Keratinocyte (primary cell): ENCODE results near the gene BCAS3. TPM values are rescaled to one million over a fixed set of nuclear protein-coding genes. Genes with fewer than 3 reads are reported as not detected.

ENCODE experiments used
- DNase-seq: peaks from one replicate; pipeline ENCODE4 v3.0.0-alpha.2; 2011; ENCODE audit warnings: low read depth, missing footprints, low spot score
- FAIRE-seq: peaks from 2 replicates; lab custom pipeline; 2011; peaks lifted over from hg19 to GRCh38; lab: Jason Lieb, UNC
- H2AFZ ChIP-seq: 2 replicates; pipeline ENCODE4 v1.6.0; 2012; ENCODE audit warnings: low read length, control low read depth, inconsistent platforms; ENCODE audit not compliant: control insufficient read depth
- H3K27ac ChIP-seq: 2 replicates; pipeline ENCODE4 v1.5.1; 2011; ENCODE audit warnings: low read length; ENCODE audit not compliant: control insufficient read depth, insufficient read depth
- H3K27me3 ChIP-seq: 3 replicates; pipeline ENCODE4 v1.6.0; 2011; ENCODE audit warnings: low read length; ENCODE audit not compliant: control insufficient read depth, insufficient read depth; ENCODE audit errors: extremely low read depth
- H3K36me3 ChIP-seq, 2 experiments: 2 replicates in 1 of 2; 3 replicates in 1 of 2; pipeline ENCODE4 v1.5.1; 2011; ENCODE audit warnings: low read length in 2 of 2, mild to moderate bottlenecking in 1 of 2; ENCODE audit not compliant: control insufficient read depth in 2 of 2, insufficient read depth in 2 of 2; ENCODE audit errors: extremely low read depth in 1 of 2
- H3K4me1 ChIP-seq: 3 replicates; pipeline ENCODE4 v1.5.1; 2011; ENCODE audit warnings: low read length; ENCODE audit not compliant: control insufficient read depth, insufficient read depth; ENCODE audit errors: extremely low read depth
- H3K4me2 ChIP-seq: 3 replicates; pipeline ENCODE4 v1.6.0; 2011; ENCODE audit warnings: low read depth, low read length; ENCODE audit not compliant: control insufficient read depth, insufficient read depth; ENCODE audit errors: extremely low read depth
- H3K4me3 ChIP-seq, 3 experiments: fragments of 200-600 bp in 1 of 3; sonication (generic) in 1 of 3; 2 replicates in 2 of 3; 3 replicates in 1 of 3; pipeline ENCODE4 v1.5.1; 2011 to 2016; ENCODE audit warnings: low read length in 3 of 3, mild to moderate bottlenecking in 3 of 3, control low read depth in 2 of 3, inconsistent platforms in 1 of 3, low read depth in 1 of 3, mixed read lengths in 1 of 3, mixed run types in 1 of 3, moderate library complexity in 1 of 3; ENCODE audit not compliant: control insufficient read depth in 2 of 3, insufficient read depth in 2 of 3; ENCODE audit errors: extremely low read depth in 1 of 3
- H3K79me2 ChIP-seq: 2 replicates; pipeline ENCODE4 v1.6.0; 2012; ENCODE audit warnings: low read length; ENCODE audit not compliant: control insufficient read depth, insufficient read depth
- H3K9ac ChIP-seq: 3 replicates; pipeline ENCODE4 v1.6.0; 2011; ENCODE audit warnings: low read length; ENCODE audit not compliant: control insufficient read depth, insufficient read depth; ENCODE audit errors: extremely low read depth
- H3K9me1 ChIP-seq: 3 replicates; pipeline ENCODE4 v1.6.0; 2011; ENCODE audit warnings: low read length; ENCODE audit not compliant: control insufficient read depth, insufficient read depth; ENCODE audit errors: extremely low read depth
- H3K9me3 ChIP-seq: 2 replicates; pipeline ENCODE4 v1.5.1; 2012; ENCODE audit warnings: low read depth, low read length; ENCODE audit not compliant: control insufficient read depth
- H4K20me1 ChIP-seq: 3 replicates; pipeline ENCODE4 v1.6.0; 2011; ENCODE audit warnings: low read length; ENCODE audit not compliant: control insufficient read depth, insufficient read depth; ENCODE audit errors: extremely low read depth
- CTCF ChIP-seq, 3 experiments: IDR thresholded peaks in 1 of 3; conservative IDR thresholded peaks in 1 of 3; optimal IDR thresholded peaks in 1 of 3; 2 replicates in 2 of 3; 3 replicates in 1 of 3; pipeline versions ENCODE3 to v1.5.1; 2011; ENCODE audit warnings: low read length in 3 of 3, mild to moderate bottlenecking in 3 of 3, moderate library complexity in 2 of 3, control low read depth in 1 of 3, inconsistent platforms in 1 of 3; ENCODE audit not compliant: insufficient read depth in 2 of 3; ENCODE audit errors: extremely low read depth in 1 of 3
- EZH2 ChIP-seq: IDR thresholded peaks from one replicate; pipeline ENCODE4 v1.6.1; 2012; ENCODE audit warnings: inconsistent platforms, mild to moderate bottlenecking, low read length, moderate library complexity
- dilution Hi-C: fragments of 300-500 bp; cut with MboI; formaldehyde crosslinking; loops from one replicate; pipeline ENCODE4 v1.7.0; 2020; ENCODE audit warnings: low sequenced_read_pairs; ENCODE audit not compliant: extremely low pct_ligation_motif_present
- polyA plus RNA-seq, 5 experiments: library from polyadenylated mRNA; depleted of rRNA in 3 of 5; stranded (reverse) in 3 of 5; stranded (forward) in 1 of 5; unstranded in 1 of 5; fragments of >200 nt; gene quantifications; 1 replicate in 1 of 5; 2 replicates in 3 of 5; 3 replicates in 1 of 5; pipeline versions ENCODE4 v1.2.1 to v1.2.3, GENCODE V29; 2011 to 2012; ENCODE audit warnings: missing spikeins in 2 of 5, low read depth in 1 of 5, low replicate concordance in 1 of 5

BCAS3 gene
- polyA plus RNA-seq, 1 donor (not counting 4 experiments of a cell fraction or from before 2014, with no cell fraction given) = 11.8 TPM

DNA sequence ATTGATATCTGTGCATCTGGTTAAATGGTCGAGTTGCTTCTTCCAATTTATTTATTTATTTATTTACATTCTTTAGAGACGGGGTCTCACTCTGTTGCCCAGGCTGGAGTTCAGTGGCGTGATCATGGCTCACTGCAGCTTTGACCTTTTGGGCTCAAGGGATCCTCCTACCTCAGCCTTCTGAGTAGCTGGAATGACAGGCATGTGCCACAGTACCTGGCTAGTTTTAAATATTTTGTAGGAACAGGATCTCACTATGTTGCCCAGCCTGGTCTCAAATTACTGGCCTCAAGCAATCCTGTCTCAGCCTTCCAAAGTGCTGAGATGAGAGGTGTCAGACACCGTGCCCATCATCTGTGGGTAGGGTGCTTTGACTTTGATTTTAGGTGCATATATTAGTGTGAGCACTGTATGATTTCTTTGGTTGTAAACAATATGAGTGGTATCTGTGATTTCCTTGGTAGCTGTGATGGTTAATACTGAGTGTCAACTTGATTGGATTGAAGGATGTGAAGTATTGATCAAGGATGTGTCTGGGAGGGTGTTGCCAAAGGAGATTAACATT, 90.2 kb downstream of the BCAS3 start:
- no peaks in the 10 kb centered on the region for H3K79me2 ChIP-seq
- TF ChIP-seq EZH2 (no peak), CTCF (optimal IDR thresholded peaks at IDR 0.05 in 1 of 3, IDR thresholded peaks at IDR 0.05 in 1 of 3, conservative IDR thresholded peaks at IDR 0.05 in 1 of 3; ENCODE audit: extremely low read depth in 1 of 3, insufficient read depth in 2 of 3, low read length in 3 of 3) (no peak)
- no peaks in the 10 kb centered on the region for H3K36me3 ChIP-seq
- no peak overlapping the region for H3K27ac ChIP-seq
- no peaks in the 10 kb centered on the region for H3K4me1 ChIP-seq
- no peak for DNase-seq
- no peak overlapping the region for H3K4me3 ChIP-seq
- H3K27me3 ChIP-seq = no peaks in the 10 kb centered on the region
- H2AFZ ChIP-seq = no peak overlapping the region
- no peak overlapping the region for H3K9ac ChIP-seq
- no peaks in the 10 kb centered on the region for H3K9me3 ChIP-seq
- dilution Hi-C loops = no loop called here
- H4K20me1 ChIP-seq = no peaks in the 10 kb centered on the region
- H3K4me2 ChIP-seq = no peak overlapping the region
- no peaks in the 10 kb centered on the region for H3K9me1 ChIP-seq
- FAIRE-seq = no peak

GRCh38 chr17:60769327-60769726, 91.7 kb downstream of the BCAS3 start:
- dilution Hi-C loops = no loop called here
- H3K9me3 ChIP-seq = no peaks in the 10 kb centered on the region
- FAIRE-seq = no peak

More at GRCh38 chr17:60769327-60769726, 91.7 kb downstream of the BCAS3 start:
- Histone ChIP-seq H3K36me3 (no peaks in the 10 kb centered on the region), H3K4me3 (no peak overlapping the region), H3K27me3 (no peaks in the 10 kb centered on the region), H3K9me1 (no peaks in the 10 kb centered on the region), H3K4me2 (no peak overlapping the region), H3K27ac (no peak overlapping the region), H3K9ac (no peak overlapping the region), H3K4me1 (no peaks in the 10 kb centered on the region), H4K20me1 (no peaks in the 10 kb centered on the region), H2AFZ (no peak overlapping the region), H3K79me2 (no peaks in the 10 kb centered on the region)
- DNase-seq = no peak
- no peak for TF ChIP-seq EZH2
- TF ChIP-seq CTCF (optimal IDR thresholded peaks at IDR 0.05 in 1 of 3, IDR thresholded peaks at IDR 0.05 in 1 of 3, conservative IDR thresholded peaks at IDR 0.05 in 1 of 3; ENCODE audit: extremely low read depth in 1 of 3, insufficient read depth in 2 of 3, low read length in 3 of 3) = no peak
